Esophagus squamous epithelium (tissue), 4 donors: Measurements from ENCODE around the gene MTX1.

ENCODE experiments used
- CTCF ChIP-seq, 6 experiments: fragments of 450-650 bp in 4 of 6; fragments of 200-600 bp in 2 of 6; sonication (generic) in 2 of 6; IDR thresholded peaks; one replicate each; pipeline ENCODE4 v1.5.1; 2016 to 2019; ENCODE audit warnings: antibody characterized with exemption in 6 of 6, mild to moderate bottlenecking in 4 of 6, moderate library complexity in 4 of 6
- POLR2A ChIP-seq, 4 donors: fragments of 450-650 bp; IDR thresholded peaks; one replicate each; pipeline ENCODE4 v1.6.1; 2017; ENCODE audit warnings: antibody characterized with exemption in 4 of 4, mild to moderate bottlenecking in 4 of 4, moderate library complexity in 3 of 4

- TF ChIP-seq POLR2A (IDR thresholded peaks at IDR 0.05) (no peak), CTCF (IDR thresholded peaks at IDR 0.05) (no peak)
Measured at GRCh38 chr1:155168456-155169210, 39.9 kb upstream of the MTX1 start.
